HG02852 (cell line): ENCODE data around the gene CAMK2N1.
"Not testable (repeated sequence)": the region's sequence is repeated elsewhere in the genome, so short reads cannot be mapped to it uniquely, and the experiment has no call there.

Source experiments
- ATAC-seq: cut with Tn5 transposase; IDR thresholded peaks from one replicate; pipeline ENCODE4 v1.9.1; 2021; ENCODE audit warnings: mild to moderate bottlenecking, moderate library complexity; ENCODE audit not compliant: unreplicated experiment

CAMK2N1 gene

GRCh38 chr1:20485527-20486456 is at the start of gene CAMK2N1:
CAMK2N1 (minus strand) TSS chr1:20486210; CDS start chr1:20485379, 831 bp downstream.
- ATAC-seq, result no peak

- ATAC-seq, result no peak
Observed at GRCh38 chr1:20534659-20535417, 48.8 kb upstream of the CAMK2N1 start.

- no peak for ATAC-seq
Observed at GRCh38 chr1:20533635-20534034, 47.6 kb upstream of the CAMK2N1 start.

GRCh38 chr1:20530901-20531300 is 44.9 kb upstream of the CAMK2N1 start:
- no peak for ATAC-seq

GRCh38 chr1:20530306-20530705 is 44.3 kb upstream of the CAMK2N1 start:
- no peak for ATAC-seq

GRCh38 chr1:20528221-20528620 is 42.2 kb upstream of the CAMK2N1 start:
- no peak for ATAC-seq

- ATAC-seq, result no peak
Observed at GRCh38 chr1:20526267-20526666, 40.3 kb upstream of the CAMK2N1 start.

GRCh38 chr1:20521960-20522861 is 36.2 kb upstream of the CAMK2N1 start:
- ATAC-seq, result no peak

GRCh38 chr1:20519609-20520262 is 33.7 kb upstream of the CAMK2N1 start:
- not testable (repeated sequence) for ATAC-seq

- ATAC-seq, result no peak
Observed at GRCh38 chr1:20511518-20512428, 25.8 kb upstream of the CAMK2N1 start.

GRCh38 chr1:20508411-20508771 is 22.4 kb upstream of the CAMK2N1 start:
- no peak for ATAC-seq

- peak; percentile 88 for ATAC-seq
Observed at GRCh38 chr1:20507564-20508410, 21.8 kb upstream of the CAMK2N1 start, which contains the start of gene MUL1. MUL1 (minus strand) TSS chr1:20508151; CDS start chr1:20508024, 127 bp downstream.

GRCh38 chr1:20507248-20507563 is 21.2 kb upstream of the CAMK2N1 start:
- ATAC-seq, result peak; percentile 4

- ATAC-seq, result no peak
Observed at GRCh38 chr1:20505488-20505887, 19.5 kb upstream of the CAMK2N1 start.

- no peak for ATAC-seq
Observed at GRCh38 chr1:20500716-20501115, 14.7 kb upstream of the CAMK2N1 start.

GRCh38 chr1:20499718-20500117 is 13.7 kb upstream of the CAMK2N1 start:
- no peak for ATAC-seq

GRCh38 chr1:20499105-20499504 is 13.1 kb upstream of the CAMK2N1 start:
- no peak for ATAC-seq

- ATAC-seq, result no peak
Observed at GRCh38 chr1:20498116-20498515, 12.1 kb upstream of the CAMK2N1 start.
